GM21526 (cell line): ENCODE results near the gene KCNA1.
"Not testable (repeated sequence)": the region's sequence is repeated elsewhere in the genome, so short reads cannot be mapped to it uniquely, and the experiment has no call there.

Experiments
- ATAC-seq: cut with Tn5 transposase; IDR thresholded peaks from one replicate; pipeline ENCODE4 v1.9.1; 2021; ENCODE audit warnings: moderate library complexity; ENCODE audit not compliant: unreplicated experiment, low FRiP score

The KCNA1 gene

DNA sequence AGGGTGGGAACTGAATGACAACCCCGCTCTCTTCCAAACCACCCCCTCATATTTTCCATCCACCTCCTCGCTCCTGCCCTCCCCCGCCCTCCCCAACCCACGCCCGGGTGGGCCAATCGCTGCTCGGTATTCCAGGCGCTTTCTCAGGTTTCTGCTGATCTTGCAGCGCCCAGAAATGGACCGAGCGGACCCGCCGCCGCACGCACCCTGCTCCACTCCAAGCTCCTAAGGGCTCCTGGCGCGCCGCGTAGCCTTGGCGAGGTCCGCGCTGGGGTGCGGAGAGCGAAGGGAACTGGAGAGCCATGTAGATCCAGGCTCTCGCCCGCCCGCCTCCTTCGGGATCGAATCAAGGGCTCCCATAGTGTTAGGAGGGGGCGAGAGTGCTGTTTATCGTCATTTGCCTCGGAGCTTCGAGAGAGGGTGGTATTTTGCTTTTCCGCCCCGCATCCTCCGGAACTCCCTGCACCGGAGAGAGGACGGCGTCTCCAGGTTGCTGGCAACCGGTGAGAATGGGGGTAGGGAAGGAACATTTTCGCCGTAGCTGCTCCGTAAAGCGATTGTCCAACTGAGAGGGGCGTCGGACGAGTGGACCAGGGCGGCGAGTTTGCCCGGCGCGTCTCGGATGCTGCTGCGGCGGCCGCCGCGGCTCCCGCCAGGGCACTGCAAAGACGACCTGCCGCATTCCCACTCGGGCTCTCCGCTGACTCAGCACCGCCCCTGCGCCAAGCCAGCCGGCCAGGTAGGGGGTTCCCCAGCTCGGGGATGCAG is at the start of gene KCNA1:
Gene KCNA1 (plus strand): TSS at position 172 of the 768 bp plus-strand sequence. CDS start 1,474 bp downstream, outside the sequence.
- ATAC-seq, result no peak

DNA sequence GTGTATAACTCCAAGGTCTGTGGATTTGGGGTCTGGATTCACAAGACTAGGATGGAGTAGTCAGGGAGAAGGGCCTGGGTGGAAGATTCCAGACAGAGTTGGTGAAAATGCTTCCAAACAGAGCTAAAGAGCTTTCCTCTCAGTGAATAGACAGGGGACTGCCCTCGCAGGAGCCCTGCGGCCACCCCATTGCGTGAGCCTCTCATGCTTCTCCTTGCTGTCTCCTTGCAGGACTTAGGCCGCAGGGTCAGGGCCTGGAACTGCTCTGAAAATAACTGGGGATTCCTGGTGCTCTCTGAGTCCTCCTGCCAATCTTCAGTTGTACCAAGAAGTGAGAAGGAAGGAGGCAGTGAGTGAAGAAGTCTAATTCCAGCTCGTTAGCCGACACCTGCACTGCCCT is 49.0 kb upstream of the KCNA1 start:
- ATAC-seq, result no peak

- no peak for ATAC-seq
Measured at GRCh38 chr12:4862809-4863208, 46.9 kb upstream of the KCNA1 start.

DNA sequence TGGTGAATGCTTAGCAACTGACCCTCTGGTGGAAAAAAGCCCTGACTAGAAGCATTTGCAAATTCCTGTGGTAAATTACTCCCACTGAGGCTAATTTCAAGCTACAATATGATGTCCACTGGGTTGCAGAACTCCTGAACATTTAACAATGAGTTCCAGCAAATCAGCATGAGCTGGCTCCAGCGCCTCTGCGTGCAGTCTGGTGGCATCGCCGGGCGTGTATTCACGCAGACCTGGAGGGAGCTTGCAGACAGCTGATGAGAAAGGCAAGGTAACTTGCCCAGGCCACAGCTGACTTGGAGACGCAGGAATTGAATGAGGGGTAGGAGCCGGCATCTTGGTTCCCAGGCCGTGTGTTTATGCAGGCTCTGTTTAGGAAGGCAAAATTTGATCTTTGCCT is 45.1 kb upstream of the KCNA1 start:
- ATAC-seq, result no peak

DNA sequence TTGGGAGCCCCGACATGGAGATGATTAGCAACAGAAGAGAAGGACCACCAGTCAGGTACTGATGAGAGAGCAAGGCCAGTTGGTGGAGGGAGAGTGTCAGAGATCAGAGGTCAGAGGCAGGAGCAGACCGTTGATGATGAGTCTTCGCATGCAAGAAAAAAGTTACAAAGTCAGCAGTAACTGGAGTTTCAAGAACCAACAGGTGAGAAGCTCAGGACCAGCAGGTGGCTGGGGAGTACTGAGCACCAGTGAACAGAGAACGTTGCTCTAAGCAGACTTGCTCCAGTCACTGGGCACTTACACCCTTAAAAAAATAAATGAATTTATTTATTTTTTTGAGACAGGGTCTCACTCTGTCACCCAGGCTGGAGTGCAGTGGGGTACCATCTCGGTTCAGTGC is 44.5 kb upstream of the KCNA1 start:
- ATAC-seq, result no peak

GRCh38 chr12:4866299-4866698 is 43.4 kb upstream of the KCNA1 start:
- ATAC-seq, result no peak

GRCh38 chr12:4867384-4867783 is 42.3 kb upstream of the KCNA1 start:
- ATAC-seq, result no peak

DNA sequence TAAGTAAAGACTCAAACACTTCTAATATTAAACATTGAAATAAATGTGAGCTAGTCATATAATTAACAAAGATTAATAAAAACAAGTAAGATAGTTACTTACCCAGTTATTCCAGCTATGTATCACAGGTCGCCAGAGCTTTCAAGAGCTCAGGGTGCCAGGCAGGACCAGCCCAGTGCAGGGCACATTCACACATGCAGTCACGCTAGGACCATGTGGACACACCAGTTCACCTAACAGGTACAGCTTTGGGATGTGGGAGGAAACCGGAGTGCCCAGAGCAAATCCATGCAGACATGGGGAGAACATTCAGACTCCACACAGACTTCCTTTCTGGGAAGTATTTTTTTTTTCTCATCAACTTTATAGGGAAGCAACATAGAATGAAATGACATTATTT is 39.3 kb upstream of the KCNA1 start:
- ATAC-seq, result no peak

- no peak for ATAC-seq
Measured at GRCh38 chr12:4871514-4871913, 38.2 kb upstream of the KCNA1 start.

DNA sequence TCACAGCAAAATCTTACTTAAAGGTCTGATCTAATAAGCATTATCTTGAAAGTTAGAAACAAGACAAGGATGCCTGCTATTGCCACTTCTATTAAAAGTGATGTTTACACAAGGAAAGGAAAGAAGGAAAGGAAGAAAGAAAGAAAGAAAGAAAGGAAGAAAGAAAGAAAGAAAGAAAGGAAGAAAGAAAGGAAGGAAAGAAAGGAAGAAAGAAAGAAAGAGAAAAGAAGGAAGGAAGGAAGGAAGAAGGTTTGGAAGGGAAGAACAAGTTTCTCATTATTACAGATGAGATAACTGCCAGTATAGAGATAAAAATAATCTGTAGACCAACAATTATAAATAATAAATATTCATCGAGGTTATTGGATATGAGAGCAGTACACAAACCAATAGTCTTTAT is 35.8 kb upstream of the KCNA1 start:
- ATAC-seq, result no peak

- no peak for ATAC-seq
Measured at GRCh38 chr12:4874671-4875070, 35.0 kb upstream of the KCNA1 start.

DNA sequence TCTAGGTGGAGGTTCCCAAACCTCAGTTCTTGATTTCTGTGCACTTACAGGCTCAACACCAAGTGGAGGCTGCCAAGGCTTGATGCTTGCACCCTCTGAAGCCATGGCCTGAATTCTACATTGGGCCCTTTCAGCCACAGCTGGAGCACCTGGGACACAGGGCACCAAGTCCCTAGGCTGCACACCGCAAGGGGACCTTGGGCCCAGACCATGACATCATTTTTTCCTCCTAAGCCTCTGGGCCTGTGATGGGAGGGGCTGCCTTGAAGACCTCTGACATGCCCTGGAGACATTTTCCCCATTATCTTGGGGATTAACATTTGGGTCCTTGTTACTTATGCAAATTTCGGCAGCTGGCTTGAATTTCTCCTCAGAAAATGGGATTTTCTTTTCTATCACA is 30.2 kb upstream of the KCNA1 start:
- not testable (repeated sequence) for ATAC-seq

- no peak for ATAC-seq
Measured at GRCh38 chr12:4881266-4882064, 28.2 kb upstream of the KCNA1 start.

GRCh38 chr12:4891866-4892265 is 17.8 kb upstream of the KCNA1 start:
- ATAC-seq, result no peak

GRCh38 chr12:4892418-4892817 is 17.3 kb upstream of the KCNA1 start:
- no peak for ATAC-seq

GRCh38 chr12:4894019-4894418 is 15.7 kb upstream of the KCNA1 start:
- ATAC-seq, result no peak

- ATAC-seq, result no peak
Measured at GRCh38 chr12:4899364-4899763, 10.3 kb upstream of the KCNA1 start.

- no peak for ATAC-seq
Measured at GRCh38 chr12:4900327-4900726, 9.4 kb upstream of the KCNA1 start.

DNA sequence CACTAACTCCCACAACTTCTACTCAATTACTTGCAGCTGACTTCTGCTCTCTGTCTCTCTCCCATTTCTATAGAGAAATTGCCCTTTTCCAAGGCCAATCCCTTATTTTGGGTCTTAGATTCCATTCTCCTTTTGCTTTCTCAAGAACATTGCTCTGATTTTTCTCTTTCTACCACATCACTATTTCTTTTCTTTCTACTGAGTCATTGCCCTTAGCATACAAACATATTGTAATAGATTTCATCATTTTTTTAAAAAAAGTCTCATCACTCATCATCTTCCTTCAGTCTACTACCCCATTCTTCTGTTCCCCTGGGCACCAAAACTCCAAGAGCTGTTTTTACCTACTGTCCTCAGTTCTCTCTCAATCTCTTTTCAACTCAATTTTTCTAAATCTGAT is 4.4 kb upstream of the KCNA1 start:
- no peak for ATAC-seq

- no peak for ATAC-seq
Measured at GRCh38 chr12:4908684-4909409, 858 bp upstream of the KCNA1 start.

DNA sequence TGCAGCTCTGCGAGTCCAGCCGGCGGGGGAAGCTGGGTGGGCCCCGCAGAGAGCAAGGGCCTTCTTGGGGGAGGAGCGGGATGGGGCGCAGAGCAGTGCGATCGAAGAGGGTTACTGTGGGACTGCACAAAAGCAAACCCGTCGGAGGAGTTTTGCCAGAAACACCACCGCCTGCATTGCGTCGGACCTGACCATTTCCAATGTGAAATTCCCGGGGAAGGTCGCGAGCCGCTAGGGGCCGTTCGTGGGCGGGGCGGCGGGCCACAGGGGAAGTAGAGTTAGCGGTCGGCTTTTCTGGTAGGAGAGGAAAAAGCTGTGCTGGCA is 333 bp upstream of the KCNA1 start:
- no peak for ATAC-seq
